HG03280 (cell line): Measurements from ENCODE around the gene CD300E.
"Not testable (repeated sequence)": the region's sequence is repeated elsewhere in the genome, so short reads cannot be mapped to it uniquely, and the experiment has no call there.

Experiments used
- ATAC-seq: cut with Tn5 transposase; IDR thresholded peaks from one replicate; pipeline ENCODE4 v1.9.1; 2021; ENCODE audit warnings: mild to moderate bottlenecking, moderate library complexity; ENCODE audit not compliant: unreplicated experiment

Gene CD300E

DNA sequence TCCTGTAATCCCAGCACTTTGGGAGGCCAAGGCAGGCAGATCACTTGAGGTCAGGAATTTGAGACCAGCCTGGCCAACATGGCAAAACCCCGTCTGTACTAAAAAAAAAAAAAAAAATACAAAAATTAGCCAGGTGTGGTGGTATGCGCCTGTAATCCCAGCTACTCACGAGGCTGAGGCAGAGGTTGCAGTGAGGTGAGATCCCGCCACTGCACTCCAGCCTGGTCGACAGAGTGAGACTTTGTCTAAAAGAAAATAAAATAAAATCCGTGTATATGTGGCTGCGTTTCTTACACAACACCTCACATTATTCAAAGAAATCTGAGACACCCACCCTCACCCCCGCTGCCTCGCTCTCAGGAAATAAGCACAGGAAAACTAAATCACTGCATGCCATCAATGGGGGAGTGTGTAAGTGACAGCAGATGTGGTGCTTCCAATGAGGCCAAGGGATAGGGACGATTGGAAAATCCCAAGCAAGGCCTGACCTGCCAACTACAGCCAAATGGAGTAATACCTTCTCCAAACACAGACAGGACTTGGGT is 13.1 kb upstream of the CD300E start:
- not testable (repeated sequence) for ATAC-seq

DNA sequence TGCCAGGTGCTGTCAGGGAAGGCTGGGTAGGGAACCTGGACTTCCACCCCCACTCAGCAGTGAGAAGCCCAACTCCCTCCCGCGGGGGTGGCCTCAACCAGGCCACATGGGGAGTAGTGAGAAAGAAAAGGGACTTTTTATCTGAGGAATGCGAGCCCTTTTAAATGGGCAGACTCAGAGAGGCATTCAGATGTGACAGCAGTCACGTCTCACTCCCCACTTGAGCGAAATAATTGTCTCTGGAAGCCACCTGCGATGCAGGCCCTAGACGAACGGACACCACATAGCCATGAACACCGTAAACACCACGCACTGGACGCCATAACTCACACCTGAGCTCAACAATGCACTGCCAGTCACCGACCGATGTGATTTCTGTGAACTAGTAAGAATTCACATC is 11.9 kb upstream of the CD300E start:
- no peak for ATAC-seq

GRCh38 chr17:74633326-74633725 is 9.8 kb upstream of the CD300E start:
- no peak for ATAC-seq

DNA sequence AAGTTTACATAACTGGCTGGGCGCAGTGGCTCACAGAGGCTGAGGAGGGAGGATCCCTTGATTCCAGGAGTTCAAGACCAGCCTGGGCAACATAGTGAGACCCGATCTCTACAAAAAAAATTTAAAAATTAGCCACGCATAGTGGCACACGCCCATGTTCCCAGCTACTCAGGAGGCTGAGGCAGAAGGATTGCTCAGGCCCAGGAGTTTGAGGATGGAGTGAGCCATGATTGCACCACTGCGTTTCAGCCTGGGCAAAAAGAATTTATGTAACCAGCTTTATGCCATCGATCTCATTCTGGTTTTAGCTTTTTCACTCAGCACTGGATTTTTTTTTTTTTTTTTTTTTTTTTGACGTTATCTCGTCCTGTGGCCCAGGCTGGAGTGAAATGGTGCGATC is 9.1 kb upstream of the CD300E start:
- no peak for ATAC-seq

GRCh38 chr17:74631468-74632450 is 8.2 kb upstream of the CD300E start:
- ATAC-seq = no peak

- not testable (repeated sequence) for ATAC-seq
Measured at GRCh38 chr17:74630251-74630650, 6.7 kb upstream of the CD300E start.

DNA sequence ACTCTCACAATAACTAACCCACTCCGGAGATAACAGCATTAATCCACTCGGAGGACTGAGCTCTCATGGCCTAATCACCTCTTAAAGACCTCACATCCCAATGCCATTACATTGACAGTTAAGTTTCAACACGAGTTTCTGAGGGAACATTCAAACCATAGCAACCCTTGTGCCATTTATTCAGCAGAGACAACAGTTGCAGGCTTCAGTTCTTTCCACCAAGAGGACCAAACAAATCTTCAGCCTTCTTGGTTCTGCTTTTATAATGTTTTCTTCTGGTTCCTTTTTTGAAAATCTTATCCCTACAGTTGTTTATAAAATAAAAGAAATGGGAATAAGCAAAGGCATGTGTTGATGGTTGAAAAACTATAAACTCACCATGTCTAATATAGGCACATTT is 2.1 kb upstream of the CD300E start:
- ATAC-seq = no peak

DNA sequence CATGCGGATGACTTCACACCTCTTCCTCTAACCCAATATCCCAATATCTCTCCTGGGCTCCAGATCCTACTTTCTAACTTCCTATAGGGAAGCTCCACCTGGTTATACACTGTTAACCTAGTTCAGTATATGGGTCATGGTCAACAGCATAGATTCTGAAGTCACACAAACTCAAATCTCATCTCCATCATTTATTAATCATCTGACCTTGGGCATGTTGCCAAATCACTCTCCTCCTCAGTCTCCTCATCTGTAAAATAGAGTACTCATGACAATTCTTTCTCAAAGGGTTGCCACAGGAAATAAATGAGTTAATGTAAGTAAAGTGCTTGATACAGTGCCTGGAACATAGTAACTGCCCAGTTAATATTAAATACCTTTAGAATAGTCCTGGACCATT is 593 bp upstream of the CD300E start:
- no peak for ATAC-seq

GRCh38 chr17:74619077-74619673 is 4.4 kb downstream of the CD300E start:
- ATAC-seq = no peak

DNA sequence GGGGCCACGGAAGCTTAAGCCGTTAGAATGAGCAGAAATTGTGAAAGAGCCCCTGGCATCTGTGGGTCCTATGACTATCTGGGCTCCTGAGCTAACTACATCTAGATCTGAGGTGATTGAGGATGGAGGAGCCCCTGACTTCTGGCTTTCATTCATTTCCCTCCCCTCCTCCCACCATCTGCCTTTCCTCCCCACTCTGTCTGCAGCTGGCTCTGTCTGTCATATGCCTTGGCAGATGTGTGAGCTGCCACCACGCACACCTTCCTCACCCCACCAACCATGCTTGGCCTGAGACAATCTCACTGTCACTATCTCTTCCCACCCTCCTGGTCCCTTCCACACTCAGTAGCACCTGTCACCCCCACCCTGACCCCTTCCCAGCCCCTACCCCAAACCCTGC is 5.1 kb downstream of the CD300E start:
- no peak for ATAC-seq

DNA sequence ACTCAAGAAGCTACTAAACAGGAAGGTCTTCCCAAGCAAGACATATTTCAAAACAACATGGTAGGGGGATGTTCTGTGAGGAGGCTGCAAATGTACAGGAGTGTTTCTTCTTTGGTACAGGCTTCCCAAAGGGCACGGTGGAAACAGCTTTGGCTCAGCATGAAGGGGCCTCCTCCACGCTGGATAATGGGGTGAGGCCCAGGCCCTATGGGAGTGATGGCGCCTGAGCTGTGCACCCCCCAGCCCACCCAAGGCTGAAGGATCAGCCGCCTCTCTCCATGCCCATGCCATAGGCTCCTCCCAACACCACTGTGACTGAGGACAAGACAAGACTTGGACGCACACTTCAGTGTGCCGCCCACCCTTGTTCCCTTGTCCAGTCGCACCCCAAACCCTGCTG is 6.8 kb downstream of the CD300E start:
- ATAC-seq = no peak

DNA sequence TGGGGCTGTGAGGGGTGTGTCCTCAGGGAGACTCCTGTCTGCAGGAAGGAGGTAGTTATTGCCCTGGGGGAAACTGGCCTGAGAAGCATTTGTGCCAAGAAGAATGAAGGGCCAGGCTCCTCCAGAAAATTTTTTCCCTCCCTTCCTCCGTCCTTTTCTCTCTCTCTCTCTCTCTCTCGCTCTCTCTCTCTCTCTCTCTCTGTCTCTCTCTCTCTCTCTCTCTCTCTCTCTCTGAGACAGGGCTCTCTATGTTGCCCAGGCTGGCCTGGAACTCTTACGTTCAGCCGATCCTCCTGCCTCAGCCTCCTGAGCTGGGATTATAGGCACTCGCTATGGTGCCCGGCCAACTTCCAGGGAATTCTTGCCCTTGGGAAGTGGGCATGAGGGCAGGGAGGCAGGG is 11.5 kb downstream of the CD300E start:
- no peak for ATAC-seq

GRCh38 chr17:74610108-74610507 is 13.4 kb downstream of the CD300E start:
- no peak for ATAC-seq

DNA sequence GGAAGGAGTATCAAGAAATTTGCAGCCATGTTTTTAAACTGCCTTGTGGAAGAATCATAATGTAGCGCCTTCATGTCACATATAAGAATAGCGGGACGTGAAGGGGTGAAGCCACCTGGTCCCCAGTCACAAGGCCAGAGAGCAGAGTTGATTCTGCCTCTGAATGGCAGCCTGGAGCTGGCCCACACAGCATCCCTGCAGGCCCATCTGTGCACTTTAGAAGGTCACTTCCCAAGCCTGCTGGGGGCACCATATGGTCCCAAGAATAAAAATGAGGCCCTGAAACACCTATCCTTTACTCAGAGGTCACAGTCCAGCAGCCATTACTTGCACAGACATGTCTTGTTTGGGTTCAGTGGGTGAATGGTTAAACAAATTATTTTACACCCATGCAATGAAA is 15.0 kb downstream of the CD300E start:
- ATAC-seq = no peak

DNA sequence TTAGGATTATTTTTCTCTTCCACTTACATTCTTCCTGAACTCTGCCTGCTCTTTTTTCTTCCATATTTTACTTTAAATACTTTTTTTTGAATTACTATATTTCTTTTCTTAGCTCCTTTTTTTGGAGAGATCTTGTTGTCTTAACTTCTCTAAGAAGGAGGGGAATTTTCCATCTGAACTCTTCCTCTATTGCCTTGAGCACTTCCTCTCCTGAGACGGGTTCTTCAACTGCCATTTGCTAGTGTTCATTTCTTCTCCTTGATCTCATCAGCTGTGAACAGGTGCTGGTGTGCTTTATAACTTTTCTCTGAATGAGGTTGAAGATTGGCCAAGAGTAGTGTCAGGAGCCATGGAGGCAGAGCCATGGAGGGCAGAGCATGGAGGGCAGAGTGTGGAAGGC is 16.3 kb downstream of the CD300E start:
- no peak for ATAC-seq

- no peak for ATAC-seq
Measured at GRCh38 chr17:74606050-74606449, 17.5 kb downstream of the CD300E start.

- ATAC-seq = no peak
Measured at GRCh38 chr17:74605361-74605760, 18.2 kb downstream of the CD300E start.

DNA sequence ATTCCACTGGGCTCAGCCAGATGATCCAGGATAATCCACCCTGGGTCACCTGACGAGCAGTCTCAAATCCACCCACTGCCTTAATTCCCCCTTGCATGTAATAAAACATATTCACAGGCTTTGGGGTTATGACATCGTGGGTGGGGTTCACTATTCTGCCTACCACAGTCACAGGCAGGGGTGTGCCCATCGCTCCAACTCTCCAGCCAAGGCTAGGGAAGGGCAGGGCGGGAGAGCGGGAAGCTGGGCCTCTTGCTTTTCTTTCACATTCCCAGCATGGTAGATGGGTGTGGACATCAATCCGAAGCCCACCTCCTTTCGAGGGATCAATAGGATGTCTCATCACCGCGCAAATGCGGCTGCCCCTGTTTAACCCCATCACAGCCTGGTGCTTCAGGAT is 18.8 kb downstream of the CD300E start:
- ATAC-seq = no peak

- no peak for ATAC-seq
Measured at GRCh38 chr17:74604200-74604599, 19.3 kb downstream of the CD300E start.

GRCh38 chr17:74603746-74604145 is 19.8 kb downstream of the CD300E start:
- no peak for ATAC-seq

DNA sequence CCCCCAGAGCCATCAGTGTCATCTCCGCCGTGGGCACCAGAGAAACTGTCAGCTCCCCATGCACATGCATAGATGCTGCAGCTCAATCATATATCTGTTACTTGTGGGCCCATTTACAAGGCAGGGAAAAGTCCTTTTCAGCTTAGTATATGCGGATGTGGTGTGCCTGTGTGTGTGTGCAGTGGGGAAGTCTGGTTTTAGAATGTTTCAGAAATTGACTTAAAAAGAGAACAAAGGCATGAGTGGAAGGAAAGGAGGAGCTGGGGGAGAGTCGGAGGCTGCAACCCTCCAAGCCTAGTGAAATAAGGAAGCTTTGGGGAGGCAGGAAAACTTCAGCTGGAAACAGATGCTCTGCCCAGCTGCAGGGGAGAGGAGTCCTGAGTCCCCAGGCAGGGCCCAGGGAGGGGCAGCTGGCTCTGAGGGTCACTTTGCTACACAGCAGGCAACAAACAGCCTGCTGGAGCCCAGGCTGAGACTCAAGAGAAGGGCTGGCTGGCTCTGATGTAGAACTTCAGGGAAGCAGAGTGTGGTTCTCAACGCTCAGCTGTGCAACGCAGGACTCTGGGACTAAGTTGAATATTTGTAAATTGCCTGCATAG is 20.4 kb downstream of the CD300E start:
- ATAC-seq = no peak
